GM12878 (cell line): ENCODE data around the gene PDPN. TPM values are rescaled to one million over a fixed set of nuclear protein-coding genes. Genes with fewer than 3 reads are reported as not detected.

ENCODE experiments used
- ATAC-seq: fragments of 200-7000 bp; cut with Tn5 transposase; 3 replicates; pipeline ENCODE4 v1.9.1; 2020; ENCODE audit warnings: mild to moderate bottlenecking, moderate library complexity
- BruUV-seq: library from RNA; stranded (reverse); fragments of 400-500 nt; replicated peaks from 2 replicates; lab custom pipeline; 2021; lab: Mats Ljungman, UMichigan
- CTCF ChIA-PET: fragments of 300-600 bp; sonication (Branson Sonifier 250); formaldehyde crosslinking; extraction: SDS; loops from one replicate; lab custom pipeline; 2021; ENCODE audit warnings: inconsistent platforms; lab: Yijun Ruan, JAX
- POLR2A ChIA-PET: fragments of 350-600 bp; formaldehyde crosslinking; extraction: SDS; loops from one replicate; lab custom pipeline; 2021; ENCODE audit warnings: inconsistent platforms; lab: Charles Lee
- RAD21 ChIA-PET: fragments of 300-600 bp; sonication (Branson Sonifier 250); formaldehyde crosslinking; loops from one replicate; lab custom pipeline; 2023; ENCODE audit warnings: antibody characterized with exemption; ENCODE audit not compliant: unreplicated experiment; lab: Charles Lee
- SMC1A ChIA-PET: fragments of 300-600 bp; sonication (Branson Sonifier 250); formaldehyde crosslinking; loops from one replicate; lab custom pipeline; 2023; ENCODE audit not compliant: unreplicated experiment, uncharacterized antibody; lab: Charles Lee
- DNase-seq: peaks from one replicate; pipeline ENCODE4 v3.0.0-alpha.2; 2011; ENCODE audit warnings: low read depth, low spot score
- FAIRE-seq: peaks from 3 replicates; lab custom pipeline; 2011; peaks lifted over from hg19 to GRCh38; lab: Jason Lieb, UNC
- H2AFZ ChIP-seq: 2 replicates; pipeline ENCODE4 v1.6.0; 2011; ENCODE audit warnings: low read depth, low read length, control low read depth; ENCODE audit not compliant: control insufficient read depth
- H3K27ac ChIP-seq: 2 replicates; pipeline ENCODE4 v1.5.1; 2011; ENCODE audit warnings: control low read depth; ENCODE audit not compliant: control insufficient read depth, insufficient read depth
- H3K27me3 ChIP-seq, 2 experiments: replicated peaks in 1 of 2; 2 replicates each; pipeline versions ENCODE4 v1.6.0 to v1.6.1; 2011; ENCODE audit warnings: low read length in 1 of 2; ENCODE audit not compliant: control insufficient read depth in 2 of 2, insufficient read depth in 2 of 2
- H3K36me3 ChIP-seq, 2 experiments: 2 replicates each; pipeline ENCODE4 v1.5.1; 2011; ENCODE audit warnings: low read length in 1 of 2; ENCODE audit not compliant: control insufficient read depth in 2 of 2, insufficient read depth in 2 of 2
- H3K4me1 ChIP-seq: 2 replicates; pipeline ENCODE4 v1.6.1; 2011; ENCODE audit warnings: mild to moderate bottlenecking, low read length, moderate library complexity, mixed read lengths; ENCODE audit not compliant: control insufficient read depth, insufficient read depth
- H3K4me2 ChIP-seq: 2 replicates; pipeline ENCODE4 v1.6.0; 2011; ENCODE audit warnings: control low read depth; ENCODE audit not compliant: control insufficient read depth, insufficient read depth
- H3K4me3 ChIP-seq: fragments of 200-600 bp; sonication (generic); 2 replicates; pipeline ENCODE4 v1.5.1; 2016
- H3K79me2 ChIP-seq: 2 replicates; pipeline ENCODE4 v1.6.0; 2011; ENCODE audit warnings: low read length; ENCODE audit not compliant: control insufficient read depth, insufficient read depth
- H3K9ac ChIP-seq: 2 replicates; pipeline ENCODE4 v1.8.0; 2011; ENCODE audit warnings: low read length, control low read depth, mixed read lengths; ENCODE audit not compliant: control insufficient read depth, insufficient read depth
- H3K9me3 ChIP-seq: replicated peaks from 3 replicates; pipeline ENCODE4 v1.5.1; 2011; ENCODE audit warnings: mild to moderate bottlenecking, low read length; ENCODE audit not compliant: control insufficient read depth, insufficient read depth
- H4K20me1 ChIP-seq: 2 replicates; pipeline ENCODE4 v1.6.0; 2011; ENCODE audit not compliant: control insufficient read depth, insufficient read depth
- CEBPB ChIP-seq, 2 experiments: fragments of 150-350 bp in 1 of 2; IDR thresholded peaks; 2 replicates each; pipeline ENCODE4 v1.6.1; 2012 to 2014; ENCODE audit warnings: low read depth in 2 of 2, low read length in 2 of 2, borderline replicate concordance in 1 of 2, inconsistent platforms in 1 of 2
- EP300 ChIP-seq, 2 experiments: fragments of 150-350 bp in 1 of 2; IDR thresholded peaks; 2 replicates each; pipeline ENCODE4 v1.6.1; 2011 to 2012; ENCODE audit warnings: low read depth in 2 of 2, low read length in 2 of 2, borderline replicate concordance in 1 of 2, improper control_type of control experiment in 1 of 2, inconsistent platforms in 1 of 2; ENCODE audit not compliant: control insufficient read depth in 1 of 2
- LARP7 ChIP-seq: fragments of 450-650 bp; IDR thresholded peaks from 2 replicates; pipeline ENCODE4 v1.6.1; 2017; ENCODE audit warnings: mild to moderate bottlenecking
- MEF2A ChIP-seq: IDR thresholded peaks from 2 replicates; pipeline ENCODE4 v1.6.1; 2011; ENCODE audit warnings: low read depth, mild to moderate bottlenecking, low read length, moderate library complexity; ENCODE audit not compliant: insufficient read depth
- MYB ChIP-seq: fragments of 150-350 bp; IDR thresholded peaks from 2 replicates; pipeline ENCODE4 v1.6.1; 2014; ENCODE audit warnings: mild to moderate bottlenecking, low read depth, low read length, borderline replicate concordance
- NBN ChIP-seq: fragments of 450-650 bp; IDR thresholded peaks from 2 replicates; pipeline ENCODE4 v1.6.1; 2016
- NR2C1 ChIP-seq: fragments of 450-650 bp; IDR thresholded peaks from 2 replicates; pipeline ENCODE4 v1.6.1; 2017; ENCODE audit warnings: antibody characterized with exemption, mild to moderate bottlenecking, moderate library complexity
- POLR2A ChIP-seq: IDR thresholded peaks from 2 replicates; pipeline ENCODE4 v1.6.1; 2011; ENCODE audit warnings: low read depth, mild to moderate bottlenecking, low read length
- RCOR1 ChIP-seq: conservative IDR thresholded peaks from 2 replicates; pipeline ENCODE4 v1.6.1; 2012; ENCODE audit warnings: low read depth, low read length, improper control_type of control experiment
- SP1 ChIP-seq: IDR thresholded peaks from one replicate; pipeline ENCODE4 v1.6.1; 2011; ENCODE audit warnings: low read depth, low read length
- STAT3 ChIP-seq: IDR thresholded peaks from 2 replicates; pipeline ENCODE4 v1.6.1; 2011; ENCODE audit warnings: low read depth, low read length, improper control_type of control experiment
- TCF12 ChIP-seq: IDR thresholded peaks from 2 replicates; pipeline ENCODE4 v1.6.1; 2011; ENCODE audit warnings: low read depth, mild to moderate bottlenecking, low read length
- TCF7 ChIP-seq: IDR thresholded peaks from 2 replicates; pipeline ENCODE4 v1.6.1; 2014; ENCODE audit warnings: antibody characterized with exemption, borderline replicate concordance
- ZNF274 ChIP-seq: IDR thresholded peaks from one replicate; pipeline ENCODE4 v1.8.0; 2011; ENCODE audit not compliant: insufficient read length, insufficient read depth
- WGBS: methylation state at CpG from one replicate; pipeline ENCODE4 v1.1.6; 2016; ENCODE audit warnings: low lambda C conversion rate; ENCODE audit not compliant: insufficient replicate concordance, insufficient coverage; ENCODE audit errors: missing lambda C conversion rate; 5-methylcytosine and 5-hydroxymethylcytosine counted together
- in situ Hi-C: fragments of 300-500 bp; cut with MboI; formaldehyde crosslinking; loops from 9 replicates; pipeline ENCODE4 v1.14.3; 2018; ENCODE audit warnings: mixed read lengths
- intact Hi-C: fragments of 100-400 bp; cut with micrococcal nuclease; formaldehyde crosslinking; loops from one replicate; pipeline ENCODE4 v1.14.2; 2022; ENCODE audit not compliant: unreplicated experiment
- polyA plus RNA-seq, 11 experiments: library from polyadenylated mRNA; depleted of rRNA in 4 of 11; unstranded in 6 of 11; stranded (reverse) in 5 of 11; fragments of >200 nt; fragmentation: Nextera tagmentation in 4 of 11; fragmentation: Illumina TruSeq in 1 of 11; extraction: Ambion mirVana in 4 of 11; extraction: Trizol in 1 of 11; gene quantifications; 1 replicate in 1 of 11; 2 replicates in 10 of 11; pipeline versions ENCODE4 v1.2.1 to v1.2.3, GENCODE V29; 2011 to 2016; ENCODE audit warnings: inconsistent platforms in 2 of 11, missing spikeins in 2 of 11, low read depth in 1 of 11
- total RNA-seq, 4 experiments: library from RNA; depleted of rRNA in 3 of 4; stranded (reverse); fragments of >200 nt in 3 of 4; fragmentation: Illumina TruSeq in 1 of 4; extraction: Trizol in 1 of 4; gene quantifications; 2 replicates each; pipeline versions ENCODE4 v1.2.1 to v1.2.3, GENCODE V29; 2013 to 2021

PDPN gene
- total and polyA plus RNA-seq, 10 of the 15 experiments (the other 5 are each of a cell fraction or from before 2014, with no cell fraction given): 0.21 TPM; not detected in 9

DNA sequence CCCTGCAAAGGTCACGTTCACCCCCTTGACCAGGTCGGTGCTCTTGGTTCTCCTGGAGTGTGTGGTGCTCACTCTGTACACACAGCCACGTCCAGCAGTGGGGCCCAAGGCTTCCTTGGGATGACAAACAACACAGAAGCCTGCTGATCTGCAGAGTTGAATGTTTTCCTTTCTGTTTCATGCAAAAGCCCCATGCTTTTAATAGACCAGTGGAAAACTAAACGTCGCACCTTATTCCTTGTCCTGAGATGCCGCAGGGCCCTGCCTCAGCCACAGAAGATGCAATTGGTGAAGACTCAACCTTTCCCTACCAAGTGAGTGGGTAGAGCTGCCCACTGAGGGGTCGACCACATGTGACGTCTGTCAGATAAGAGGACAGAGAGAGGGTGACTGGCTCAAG is 5.8 kb upstream of the PDPN start:
- ChIA-PET SMC1A (no interaction called here), CTCF (no interaction called here), RAD21 (no interaction called here), POLR2A (no interaction called here)
- no peak overlapping the region for H3K27ac ChIP-seq
- BruUV-seq: no TSS peak
- in situ Hi-C loops: no loop called here
- no peak overlapping the region for H3K4me2 ChIP-seq
- no peak overlapping the region for H3K9ac ChIP-seq
- H3K4me3 ChIP-seq: no peak overlapping the region
- intact Hi-C loops: no loop called here
- no peak overlapping the region for H2AFZ ChIP-seq
- peaks cover 0 to 2% of the 10 kb centered on the region in 2 experiments; a peak in 1 of 4 replicates for H3K27me3 ChIP-seq
- no peak for FAIRE-seq
- 21% methylated on average over 8 of the region's 8 CpGs for WGBS
- no peak for TF ChIP-seq TCF7
- no peak for TF ChIP-seq POLR2A
- TF ChIP-seq RCOR1: no peak
- TF ChIP-seq MYB: no peak
- no peak for TF ChIP-seq SP1
- TF ChIP-seq ZNF274: no peak
- TF ChIP-seq LARP7: no peak
- no peak for TF ChIP-seq MEF2A
- no peak for TF ChIP-seq NBN
- no peak for TF ChIP-seq TCF12
- no peak for TF ChIP-seq NR2C1
- TF ChIP-seq STAT3: no peak
- no peak for TF ChIP-seq CEBPB (IDR thresholded peaks at IDR 0.05; ENCODE audit: borderline replicate concordance in 1 of 2, low read depth in 2 of 2, low read length in 2 of 2)
- TF ChIP-seq EP300 (IDR thresholded peaks at IDR 0.05; ENCODE audit: borderline replicate concordance in 1 of 2, control insufficient read depth in 1 of 2, low read depth in 2 of 2, low read length in 2 of 2): no peak
- H4K20me1 ChIP-seq: no peaks in the 10 kb centered on the region
- H3K9me3 ChIP-seq: no peaks in the 10 kb centered on the region
- DNase-seq: no peak
- no peaks in the 10 kb centered on the region for H3K4me1 ChIP-seq
- no peaks in the 10 kb centered on the region for H3K36me3 ChIP-seq
- H3K79me2 ChIP-seq: no peaks in the 10 kb centered on the region
- no peak for ATAC-seq
